K562 (cell line): ENCODE results near the gene SMIM41. TPM values are rescaled to one million over a fixed set of nuclear protein-coding genes. Genes with fewer than 3 reads are reported as not detected.

ENCODE experiments used
- ATF1 ChIP-seq, 2 experiments: fragments of 450-650 bp in 1 of 2; IDR thresholded peaks; 2 replicates each; pipeline ENCODE4 v1.6.1; 2016; ENCODE audit warnings: missing compliant biosample characterization in 1 of 2, missing genetic modification characterization in 1 of 2
- ATF7 ChIP-seq: fragments of 450-650 bp; IDR thresholded peaks from 2 replicates; pipeline ENCODE4 v1.7.1; 2014; ENCODE audit warnings: mild to moderate bottlenecking, moderate library complexity
- BRD4 ChIP-seq: fragments of 200-600 bp; sonication (generic); IDR thresholded peaks from 2 replicates; pipeline ENCODE4 v1.6.1; 2017; ENCODE audit warnings: inconsistent platforms
- CHD2 ChIP-seq: IDR thresholded peaks from 2 replicates; pipeline ENCODE4 v1.6.1; 2011; ENCODE audit warnings: low read depth, low read length
- DDX20 ChIP-seq: fragments of 450-650 bp; IDR thresholded peaks from 2 replicates; pipeline ENCODE4 v1.6.1; 2016; ENCODE audit warnings: missing genetic modification characterization, low read depth, mild to moderate bottlenecking, missing compliant biosample characterization, moderate library complexity
- DNMT1 ChIP-seq: fragments of 450-650 bp; IDR thresholded peaks from 2 replicates; pipeline ENCODE4 v1.6.1; 2016; ENCODE audit warnings: antibody characterized with exemption, mild to moderate bottlenecking
- ESRRA ChIP-seq: fragments of 450-650 bp; IDR thresholded peaks from 2 replicates; pipeline ENCODE4 v1.6.1; 2014; ENCODE audit warnings: low read depth, mild to moderate bottlenecking, moderate library complexity, borderline replicate concordance
- FOSL1 ChIP-seq: fragments of 200-800 bp; sonication (Bioruptor generic); conservative IDR thresholded peaks from 2 replicates; pipeline ENCODE4 v1.6.1; 2016; ENCODE audit warnings: missing genetic modification characterization, missing compliant biosample characterization
- KAT7 ChIP-seq: sonication (generic); formaldehyde crosslinking; IDR thresholded peaks from 2 replicates; pipeline ENCODE4 v1.8.0; 2022; ENCODE audit warnings: missing genetic modification reagents, mild to moderate bottlenecking, borderline replicate concordance
- KLF1 ChIP-seq: fragments of 450-650 bp; IDR thresholded peaks from 2 replicates; pipeline ENCODE4 v1.6.1; 2016; ENCODE audit warnings: missing genetic modification characterization, missing compliant biosample characterization
- LEF1 ChIP-seq: fragments of 450-650 bp; IDR thresholded peaks from 2 replicates; pipeline ENCODE4 v1.6.1; 2016; ENCODE audit warnings: mild to moderate bottlenecking
- NCOA6 ChIP-seq: fragments of 450-650 bp; IDR thresholded peaks from 2 replicates; pipeline ENCODE4 v1.6.1; 2017; ENCODE audit warnings: mild to moderate bottlenecking
- NCOR1 ChIP-seq: fragments of 450-650 bp; IDR thresholded peaks from 2 replicates; pipeline ENCODE4 v1.6.1; 2016; ENCODE audit warnings: mild to moderate bottlenecking, moderate library complexity
- POLR2A ChIP-seq: fragments of 450-650 bp; conservative IDR thresholded peaks from 2 replicates; pipeline ENCODE4 v1.6.1; 2016
- PTTG1 ChIP-seq: fragments of 450-650 bp; IDR thresholded peaks from 2 replicates; pipeline ENCODE4 v1.6.1; 2016; ENCODE audit warnings: low read depth, mild to moderate bottlenecking, missing genetic modification characterization, missing compliant biosample characterization
- SREBF2 ChIP-seq: sonication (generic); formaldehyde crosslinking; IDR thresholded peaks from 2 replicates; pipeline ENCODE4 v1.4.0; 2020; ENCODE audit warnings: mild to moderate bottlenecking, missing genetic modification reagents
- TAF1 ChIP-seq: IDR thresholded peaks from 2 replicates; pipeline ENCODE4 v1.6.1; 2011; ENCODE audit warnings: mild to moderate bottlenecking, low read length, moderate library complexity; ENCODE audit not compliant: insufficient read depth, control insufficient read depth, severe bottlenecking; ENCODE audit errors: extremely low read depth
- TCF3 ChIP-seq: sonication (generic); formaldehyde crosslinking; IDR thresholded peaks from 2 replicates; pipeline ENCODE4 v1.4.0; 2020; ENCODE audit warnings: mild to moderate bottlenecking, missing genetic modification reagents
- TRIM28 ChIP-seq: fragments of 450-650 bp; IDR thresholded peaks from 2 replicates; pipeline ENCODE4 v1.6.1; 2017
- ZNF146 ChIP-seq: IDR thresholded peaks from one replicate; pipeline ENCODE4 v1.6.1; 2018; ENCODE audit warnings: missing compliant biosample characterization; ENCODE audit not compliant: unreplicated experiment
- polyA plus RNA-seq, 8 experiments: library from polyadenylated mRNA; depleted of rRNA in 4 of 8; stranded (reverse) in 5 of 8; unstranded in 3 of 8; fragments of >200 nt; fragmentation: Nextera tagmentation in 2 of 8; fragmentation: Illumina TruSeq in 1 of 8; extraction: Ambion mirVana in 2 of 8; extraction: Trizol in 1 of 8; gene quantifications; 2 replicates each; pipeline versions ENCODE4 v1.2.1 to v1.2.3, GENCODE V29; 2011 to 2014; ENCODE audit warnings: inconsistent platforms in 1 of 8, missing spikeins in 1 of 8
- total RNA-seq, 7 experiments: library from RNA; depleted of rRNA in 6 of 7; stranded (reverse); fragments of >200 nt in 6 of 7; fragmentation: Illumina TruSeq in 2 of 7; extraction: Trizol in 2 of 7; gene quantifications; 2 replicates each; pipeline versions ENCODE4 v1.2.1 to v1.2.3, GENCODE V29; 2011 to 2021; ENCODE audit warnings: low replicate concordance in 1 of 7
- TF ChIP-seq, protein P1 (sequence below): fragments of 250-450 bp; sonication (Bioruptor Pico); IDR thresholded peaks from 2 replicates; pipeline ENCODE4 v1.8.0; 2021; ENCODE audit warnings: moderate library complexity, mild to moderate bottlenecking, inconsistent platforms
- TF ChIP-seq, protein P2 (sequence below), 2 experiments: fragments of 450-650 bp; conservative IDR thresholded peaks; 2 replicates each; pipeline ENCODE4 v1.6.1; 2017; ENCODE audit warnings: mild to moderate bottlenecking in 2 of 2, moderate library complexity in 2 of 2
- TF ChIP-seq, protein P3 (sequence below): sonication (generic); formaldehyde crosslinking; IDR thresholded peaks from 2 replicates; pipeline ENCODE4 v1.8.0; 2023; ENCODE audit warnings: mild to moderate bottlenecking, missing genetic modification reagents

Gene SMIM41
- total and polyA plus RNA-seq, 9 of the 15 experiments (the other 6 are each of a cell fraction or from before 2014, with no cell fraction given) = not detected

DNA sequence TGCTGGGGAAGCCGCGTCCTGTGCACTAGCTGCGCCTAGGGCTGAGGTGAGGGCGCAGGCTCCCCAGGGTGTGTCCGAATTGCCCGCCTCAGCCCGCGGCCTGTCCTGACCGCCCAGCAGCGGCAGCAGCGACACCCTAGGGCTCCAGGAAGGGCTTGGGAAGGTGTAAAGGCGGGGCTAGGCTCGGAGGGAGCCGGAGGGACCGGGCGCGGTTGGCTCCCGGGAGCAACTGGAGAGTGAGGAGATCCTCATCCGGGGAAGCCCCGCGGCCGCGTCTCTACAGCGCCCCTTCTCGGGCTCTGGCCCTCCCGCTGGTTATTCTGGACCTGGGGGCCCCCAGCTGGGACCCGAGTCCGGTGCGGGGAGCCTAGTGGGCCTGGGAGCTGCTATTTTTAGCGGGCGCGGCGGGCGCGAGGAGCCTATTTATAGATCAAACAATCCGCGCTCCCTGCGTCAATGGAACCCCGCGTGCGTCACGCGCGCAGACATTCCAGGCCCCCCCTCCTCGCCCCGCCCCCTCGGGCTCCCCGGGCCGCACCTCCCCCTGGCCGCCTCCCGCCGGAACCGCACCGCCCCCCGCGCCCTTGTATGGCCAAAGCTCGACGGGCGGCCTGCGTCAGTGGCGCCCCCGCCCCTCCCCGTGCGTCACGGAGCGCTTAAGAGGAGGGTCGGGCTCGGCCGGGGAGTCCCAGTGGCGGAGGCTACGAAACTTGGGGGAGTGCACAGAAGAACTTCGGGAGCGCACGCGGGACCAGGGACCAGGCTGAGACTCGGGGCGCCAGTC lies 28.6 kb upstream of the SMIM41 start, which contains the start of gene NR4A1 (continued):
- TF ChIP-seq FOSL1 (tag) (peak; percentile 63), DDX20 (tag) (no peak), ATF1 (CRISPR knock-in tag; IDR thresholded peaks at IDR 0.05) (no peak), ATF1 (tag; IDR thresholded peaks at IDR 0.05) (peak; percentile 87), ZNF146 (CRISPR knock-in tag) (no peak), NCOR1 (peak; percentile 60), NCOA6 (peak; percentile 82), DNMT1 (no peak), PTTG1 (tag) (no peak), ATF7 (peak; percentile 71), ESRRA (peak; percentile 45; the same call in 1 of the 2 replicates), KLF1 (peak; percentile 74), SREBF2 (CRISPR knock-in tag) (no peak), TCF3 (CRISPR knock-in tag) (0 out of 2 replicates have a peak, but pooled peaks have one; percentile 13), KAT7 (CRISPR knock-in tag) (peak; percentile 73; the same call in 1 of the 2 replicates), LEF1 (peak; percentile 61; the same call in 1 of the 2 replicates), CHD2 (no peak), TRIM28 (0 out of 2 replicates have a peak, but pooled peaks have one; percentile 16), POLR2A (peak; percentile 67), BRD4 (no peak), TAF1 (peak; percentile 37)
- TF ChIP-seq, protein P1, sequence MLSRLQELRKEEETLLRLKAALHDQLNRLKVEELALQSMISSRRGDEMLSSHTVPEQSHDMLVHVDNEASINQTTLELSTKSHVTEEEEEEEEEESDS (CRISPR knock-in tag) = no peak
- TF ChIP-seq, protein P2, sequence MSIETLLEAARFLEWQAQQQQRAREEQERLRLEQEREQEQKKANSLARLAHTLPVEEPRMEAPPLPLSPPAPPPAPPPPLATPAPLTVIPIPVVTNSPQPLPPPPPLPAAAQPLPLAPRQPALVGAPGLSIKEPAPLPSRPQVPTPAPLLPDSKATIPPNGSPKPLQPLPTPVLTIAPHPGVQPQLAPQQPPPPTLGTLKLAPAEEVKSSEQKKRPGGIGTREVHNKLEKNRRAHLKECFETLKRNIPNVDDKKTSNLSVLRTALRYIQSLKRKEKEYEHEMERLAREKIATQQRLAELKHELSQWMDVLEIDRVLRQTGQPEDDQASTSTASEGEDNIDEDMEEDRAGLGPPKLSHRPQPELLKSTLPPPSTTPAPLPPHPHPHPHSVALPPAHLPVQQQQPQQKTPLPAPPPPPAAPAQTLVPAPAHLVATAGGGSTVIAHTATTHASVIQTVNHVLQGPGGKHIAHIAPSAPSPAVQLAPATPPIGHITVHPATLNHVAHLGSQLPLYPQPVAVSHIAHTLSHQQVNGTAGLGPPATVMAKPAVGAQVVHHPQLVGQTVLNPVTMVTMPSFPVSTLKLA (conservative IDR thresholded peaks at IDR 0.05) = peak; percentile 51 to 72
- TF ChIP-seq, protein P3, sequence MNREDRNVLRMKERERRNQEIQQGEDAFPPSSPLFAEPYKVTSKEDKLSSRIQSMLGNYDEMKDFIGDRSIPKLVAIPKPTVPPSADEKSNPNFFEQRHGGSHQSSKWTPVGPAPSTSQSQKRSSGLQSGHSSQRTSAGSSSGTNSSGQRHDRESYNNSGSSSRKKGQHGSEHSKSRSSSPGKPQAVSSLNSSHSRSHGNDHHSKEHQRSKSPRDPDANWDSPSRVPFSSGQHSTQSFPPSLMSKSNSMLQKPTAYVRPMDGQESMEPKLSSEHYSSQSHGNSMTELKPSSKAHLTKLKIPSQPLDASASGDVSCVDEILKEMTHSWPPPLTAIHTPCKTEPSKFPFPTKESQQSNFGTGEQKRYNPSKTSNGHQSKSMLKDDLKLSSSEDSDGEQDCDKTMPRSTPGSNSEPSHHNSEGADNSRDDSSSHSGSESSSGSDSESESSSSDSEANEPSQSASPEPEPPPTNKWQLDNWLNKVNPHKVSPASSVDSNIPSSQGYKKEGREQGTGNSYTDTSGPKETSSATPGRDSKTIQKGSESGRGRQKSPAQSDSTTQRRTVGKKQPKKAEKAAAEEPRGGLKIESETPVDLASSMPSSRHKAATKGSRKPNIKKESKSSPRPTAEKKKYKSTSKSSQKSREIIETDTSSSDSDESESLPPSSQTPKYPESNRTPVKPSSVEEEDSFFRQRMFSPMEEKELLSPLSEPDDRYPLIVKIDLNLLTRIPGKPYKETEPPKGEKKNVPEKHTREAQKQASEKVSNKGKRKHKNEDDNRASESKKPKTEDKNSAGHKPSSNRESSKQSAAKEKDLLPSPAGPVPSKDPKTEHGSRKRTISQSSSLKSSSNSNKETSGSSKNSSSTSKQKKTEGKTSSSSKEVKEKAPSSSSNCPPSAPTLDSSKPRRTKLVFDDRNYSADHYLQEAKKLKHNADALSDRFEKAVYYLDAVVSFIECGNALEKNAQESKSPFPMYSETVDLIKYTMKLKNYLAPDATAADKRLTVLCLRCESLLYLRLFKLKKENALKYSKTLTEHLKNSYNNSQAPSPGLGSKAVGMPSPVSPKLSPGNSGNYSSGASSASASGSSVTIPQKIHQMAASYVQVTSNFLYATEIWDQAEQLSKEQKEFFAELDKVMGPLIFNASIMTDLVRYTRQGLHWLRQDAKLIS = peak; percentile 60
